Measurements from ENCODE around the gene PLAC1. TPM values are rescaled to one million over a fixed set of nuclear protein-coding genes. Genes with fewer than 3 reads are reported as not detected.

PLAC1 gene
- total RNA-seq, 4 donors from 2014 or later, result not detected

DNA sequence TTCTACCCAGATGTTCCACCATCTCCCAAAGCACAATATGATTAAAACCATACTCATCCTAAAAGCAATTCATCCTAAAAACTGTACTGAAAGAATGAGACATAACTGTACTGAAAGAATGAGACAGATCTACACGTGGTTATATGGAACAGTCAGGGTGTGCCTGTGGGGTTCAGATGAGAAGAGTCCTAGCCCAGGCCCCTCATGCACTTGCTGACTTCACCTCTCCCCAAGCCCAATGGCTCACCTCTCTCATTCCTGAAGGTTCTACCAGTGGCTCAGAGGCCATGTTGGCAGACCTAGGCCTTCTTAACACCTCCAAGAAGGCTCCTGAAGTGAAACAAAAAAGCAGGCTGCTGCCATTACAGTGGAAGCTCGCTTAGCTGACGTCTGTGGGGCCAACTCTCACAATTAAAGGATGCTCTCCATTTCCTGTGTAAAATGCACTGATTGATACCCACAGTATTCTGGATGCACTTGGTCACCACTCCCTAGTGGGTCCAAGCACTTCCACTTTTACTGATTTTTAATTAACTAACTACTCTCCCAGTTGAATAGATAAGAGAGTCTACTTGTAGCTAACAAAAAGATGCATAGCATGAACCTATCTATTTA lies 3.8 kb downstream of the PLAC1 start:
- TF ChIP-seq, protein P1, sequence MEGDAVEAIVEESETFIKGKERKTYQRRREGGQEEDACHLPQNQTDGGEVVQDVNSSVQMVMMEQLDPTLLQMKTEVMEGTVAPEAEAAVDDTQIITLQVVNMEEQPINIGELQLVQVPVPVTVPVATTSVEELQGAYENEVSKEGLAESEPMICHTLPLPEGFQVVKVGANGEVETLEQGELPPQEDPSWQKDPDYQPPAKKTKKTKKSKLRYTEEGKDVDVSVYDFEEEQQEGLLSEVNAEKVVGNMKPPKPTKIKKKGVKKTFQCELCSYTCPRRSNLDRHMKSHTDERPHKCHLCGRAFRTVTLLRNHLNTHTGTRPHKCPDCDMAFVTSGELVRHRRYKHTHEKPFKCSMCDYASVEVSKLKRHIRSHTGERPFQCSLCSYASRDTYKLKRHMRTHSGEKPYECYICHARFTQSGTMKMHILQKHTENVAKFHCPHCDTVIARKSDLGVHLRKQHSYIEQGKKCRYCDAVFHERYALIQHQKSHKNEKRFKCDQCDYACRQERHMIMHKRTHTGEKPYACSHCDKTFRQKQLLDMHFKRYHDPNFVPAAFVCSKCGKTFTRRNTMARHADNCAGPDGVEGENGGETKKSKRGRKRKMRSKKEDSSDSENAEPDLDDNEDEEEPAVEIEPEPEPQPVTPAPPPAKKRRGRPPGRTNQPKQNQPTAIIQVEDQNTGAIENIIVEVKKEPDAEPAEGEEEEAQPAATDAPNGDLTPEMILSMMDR (IDR thresholded peaks at IDR 0.05; ENCODE audit: low read depth), result no peak

DNA sequence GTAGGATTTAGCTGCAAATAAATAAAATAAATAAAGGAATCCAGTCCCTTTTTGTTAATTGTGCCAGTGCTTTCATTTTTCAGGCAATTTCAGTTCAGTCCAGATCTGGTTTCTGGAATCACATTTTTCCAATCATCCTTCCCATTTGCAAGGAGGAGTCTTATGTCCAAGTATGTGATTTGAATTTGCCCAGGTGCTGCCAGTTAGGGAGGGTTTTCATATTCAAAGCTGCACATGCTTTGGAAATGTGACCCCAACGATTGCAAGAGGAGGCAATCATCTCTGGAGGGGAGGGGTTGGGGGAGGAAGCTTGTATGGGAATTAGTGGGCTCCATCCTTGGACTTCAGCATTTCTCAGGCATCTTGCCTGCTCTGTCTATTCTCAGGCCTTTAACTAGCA lies 4.4 kb downstream of the PLAC1 start:
- TF ChIP-seq, protein P1 (IDR thresholded peaks at IDR 0.05; ENCODE audit: low read depth), result no peak

DNA sequence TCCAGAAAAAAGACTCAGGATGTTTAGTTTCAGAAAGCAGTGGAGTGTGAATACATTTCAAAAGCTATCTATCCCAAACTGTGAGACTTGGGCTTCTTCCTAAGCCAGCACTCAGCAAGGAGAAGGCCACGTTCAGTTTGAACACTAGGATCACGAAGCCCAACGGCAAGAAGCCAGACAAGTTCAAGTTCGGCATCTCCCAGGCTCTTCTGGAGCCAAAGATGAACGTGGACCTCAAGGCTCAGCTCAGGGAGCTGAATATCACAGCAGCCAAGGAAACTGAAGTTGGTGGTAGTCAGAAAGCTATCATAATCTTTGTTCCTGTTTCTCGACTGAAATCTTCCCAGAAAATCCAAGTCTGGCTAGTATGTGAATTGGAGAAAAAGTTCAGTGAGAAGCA lies 7.6 kb downstream of the PLAC1 start:
- TF ChIP-seq, protein P1 (IDR thresholded peaks at IDR 0.05; ENCODE audit: low read depth), result no peak

DNA sequence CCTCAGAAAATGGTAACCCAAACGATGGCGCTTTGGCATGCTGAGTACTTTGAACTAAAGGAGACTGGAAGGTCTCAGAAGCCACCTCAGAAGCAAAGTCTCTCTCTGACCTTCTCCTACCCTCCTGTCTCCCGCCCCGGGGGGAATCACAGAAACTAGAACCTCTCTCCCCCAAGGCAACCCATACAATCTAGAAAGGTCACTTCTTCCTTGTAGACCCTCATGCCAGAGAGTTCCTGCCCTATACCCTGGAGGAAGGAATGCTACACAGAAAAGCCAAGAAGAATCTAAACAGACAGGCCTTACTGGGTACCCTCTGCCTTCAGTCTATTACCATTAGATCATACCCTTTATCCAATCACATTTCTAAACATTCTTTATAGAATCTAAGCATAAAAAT lies 8.5 kb downstream of the PLAC1 start:
- TF ChIP-seq, protein P1 (IDR thresholded peaks at IDR 0.05; ENCODE audit: low read depth), result no peak

DNA sequence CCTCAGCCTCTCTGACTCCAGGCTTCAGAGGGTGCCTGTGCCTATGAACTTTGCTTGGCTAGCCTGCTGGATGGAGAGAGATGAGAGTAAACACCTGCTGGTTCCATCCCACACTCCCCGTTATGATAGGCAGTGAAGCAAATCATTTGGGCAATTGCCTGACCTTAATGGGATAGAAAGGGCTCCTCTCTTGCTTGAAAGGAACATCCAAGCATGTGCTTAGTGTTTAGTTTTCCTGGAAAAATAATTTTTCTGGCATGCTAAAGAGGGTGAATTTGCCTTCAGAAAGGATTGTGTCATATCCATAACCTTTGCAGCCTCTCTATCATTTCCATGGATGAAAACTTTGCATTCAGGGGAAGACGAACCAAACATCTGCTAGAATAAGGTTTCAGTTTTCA lies 10.8 kb downstream of the PLAC1 start:
- TF ChIP-seq, protein P1 (IDR thresholded peaks at IDR 0.05; ENCODE audit: low read depth), result no peak

DNA sequence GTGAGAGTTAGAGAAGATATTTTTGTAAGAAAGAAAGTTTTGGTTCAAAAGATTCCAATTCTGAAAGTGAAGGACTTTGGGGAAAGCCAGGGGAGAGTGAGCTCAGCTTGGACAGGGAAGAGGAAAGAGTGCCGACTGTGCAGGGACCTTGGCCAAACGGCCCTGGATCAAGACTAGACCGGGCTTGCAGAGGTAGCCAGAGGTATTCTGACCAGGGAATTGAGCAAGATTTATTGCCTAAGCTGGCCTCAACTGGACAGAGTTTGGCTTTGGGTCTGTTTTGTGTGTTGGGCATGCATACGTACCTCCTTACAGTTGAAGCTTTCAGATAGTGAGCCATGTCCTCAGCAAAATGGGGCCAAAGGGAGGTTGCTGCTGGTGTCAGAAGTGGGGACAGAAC lies 11.6 kb downstream of the PLAC1 start:
- TF ChIP-seq, protein P1 (IDR thresholded peaks at IDR 0.05; ENCODE audit: low read depth), result no peak

DNA sequence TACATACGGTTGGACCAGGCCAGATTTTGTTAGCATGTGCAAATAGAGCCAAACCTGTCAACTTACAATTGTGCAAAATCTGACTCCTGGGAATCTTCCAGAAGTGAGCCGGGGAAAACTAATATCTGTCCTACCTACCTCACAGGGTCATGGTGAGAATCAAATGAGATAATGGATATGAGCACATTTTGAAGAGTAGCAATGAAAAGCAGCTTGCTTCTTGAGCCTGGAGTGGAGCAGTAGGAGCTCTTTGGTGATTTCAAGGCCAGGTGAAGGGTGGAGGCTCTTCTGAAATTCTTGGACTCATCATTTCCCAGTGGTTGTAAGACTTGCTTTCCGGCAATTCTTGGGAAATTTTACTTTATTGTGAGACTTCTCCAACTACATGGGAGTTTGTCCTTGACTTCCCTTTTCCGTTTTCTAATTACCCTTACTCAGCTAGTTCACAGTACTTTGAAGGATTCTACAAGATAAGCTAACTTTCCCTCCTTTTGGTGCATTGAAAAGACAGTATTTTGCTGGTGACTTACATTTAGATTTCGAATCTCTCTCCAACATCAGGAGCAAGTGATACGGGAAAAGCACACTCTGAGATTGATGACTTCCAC lies 12.2 kb downstream of the PLAC1 start:
- TF ChIP-seq, protein P1 (IDR thresholded peaks at IDR 0.05; ENCODE audit: low read depth), result no peak
